Measurements from ENCODE around the gene TPCN2. TPM values are rescaled to one million over a fixed set of nuclear protein-coding genes. Genes with fewer than 3 reads are reported as not detected.

The TPCN2 gene
- total and polyA plus RNA-seq, 7 experiments from 2014 or later, result 3.3 to 29.4 (median 21.2) TPM

GRCh38 chr11:69057801-69058200 is 9.1 kb downstream of the TPCN2 start:
- H3K27ac Mint-ChIP-seq, result no peak overlapping the region
- Histone ChIP-seq H3K4me1 (ENCODE audit: control insufficient read depth in 2 of 2, insufficient read depth in 2 of 2, low read length in 2 of 2) (peaks cover 0 to 5% of the 10 kb centered on the region in 2 donors), H3K9me3 (ENCODE audit: control insufficient read depth in 2 of 3, low read length in 3 of 3) (no peaks in the 10 kb centered on the region), H3K27ac (ENCODE audit: low read depth, low read length) (no peak overlapping the region), H3K27me3 (ENCODE audit: control insufficient read depth in 2 of 2, insufficient read depth in 2 of 2, low read length in 2 of 2) (no peaks in the 10 kb centered on the region), H3K36me3 (ENCODE audit: control insufficient read depth in 2 of 3, insufficient read depth in 3 of 3, low read length in 3 of 3) (peaks cover 0 to 57% (median 0%) of the 10 kb centered on the region in 3 experiments), H3K4me3 (ENCODE audit: low read length) (no peak overlapping the region)
- no peak for DNase-seq
- H3K27me3 Mint-ChIP-seq, result no peaks in the 10 kb centered on the region
- H3K4me3 Mint-ChIP-seq, result no peak overlapping the region
- H3K9me3 Mint-ChIP-seq, result no peaks in the 10 kb centered on the region
- peaks cover 0 to 15% (median 4%) of the 10 kb centered on the region in 7 donors for H3K4me1 Mint-ChIP-seq
- CTCF ChIA-PET, result interaction anchor here (0.6 kb wide), 1 partner anchor 1311 kb away, joined by 6 read pairs; no protein-coding TSS in a partner anchor
- peaks cover 0 to 7% (median 0%) of the 10 kb centered on the region in 5 donors for H3K36me3 Mint-ChIP-seq
- intact Hi-C loops (cut with micrococcal nuclease), result no loop called here
- POLR2A ChIA-PET, result interaction anchor here (1.2 kb wide), 1 partner anchor 10 kb away, joined by 3 read pairs; no protein-coding TSS in a partner anchor
- ATAC-seq, result no peak

- ATAC-seq (no peak), DNase-seq (no peak)
- ChIA-PET CTCF (no interaction called here), POLR2A (no interaction called here)
- Mint-ChIP-seq H3K27me3 (no peaks in the 10 kb centered on the region), H3K36me3 (peaks cover 0 to 7% (median 0%) of the 10 kb centered on the region in 5 donors), H3K4me1 (peaks cover 0 to 15% (median 4%) of the 10 kb centered on the region in 7 donors), H3K27ac (no peak overlapping the region), H3K9me3 (no peaks in the 10 kb centered on the region), H3K4me3 (no peak overlapping the region)
- Histone ChIP-seq H3K4me1 (ENCODE audit: control insufficient read depth in 2 of 2, insufficient read depth in 2 of 2, low read length in 2 of 2) (peaks cover 0 to 5% of the 10 kb centered on the region in 2 donors), H3K27ac (ENCODE audit: low read depth, low read length) (no peak overlapping the region), H3K36me3 (ENCODE audit: control insufficient read depth in 2 of 3, insufficient read depth in 3 of 3, low read length in 3 of 3) (peaks cover 0 to 66% (median 0%) of the 10 kb centered on the region in 3 experiments), H3K4me3 (ENCODE audit: low read length) (no peak overlapping the region), H3K27me3 (ENCODE audit: control insufficient read depth in 2 of 2, insufficient read depth in 2 of 2, low read length in 2 of 2) (no peaks in the 10 kb centered on the region), H3K9me3 (ENCODE audit: control insufficient read depth in 2 of 3, low read length in 3 of 3) (no peaks in the 10 kb centered on the region)
- intact Hi-C loops (cut with micrococcal nuclease), result no loop called here
These were observed 10.0 kb downstream of the TPCN2 start for GRCh38 chr11:69058511-69059270.

DNA sequence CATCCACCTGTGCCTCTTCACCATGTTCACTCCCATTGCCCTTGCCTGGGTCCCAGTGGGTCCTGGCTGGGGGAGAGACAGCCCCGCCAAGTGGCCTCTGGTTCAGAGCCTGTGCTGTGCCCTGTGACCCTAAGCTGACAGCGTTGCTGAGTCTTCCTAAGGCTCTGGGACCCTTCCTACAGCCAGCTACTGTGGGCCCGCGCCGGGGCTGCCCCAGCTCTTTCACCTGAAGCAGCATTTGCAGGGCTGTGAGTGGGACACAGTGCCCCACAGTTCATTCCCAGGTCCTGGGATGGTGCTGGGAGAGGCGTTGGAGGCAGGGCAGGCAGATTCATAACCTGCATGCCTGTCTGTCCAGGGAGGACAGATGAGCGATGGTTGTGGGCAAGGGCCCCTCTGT is 10.7 kb downstream of the TPCN2 start:
- Mint-ChIP-seq H3K27ac (no peak overlapping the region), H3K4me1 (peaks cover 0 to 15% (median 4%) of the 10 kb centered on the region in 7 donors), H3K36me3 (peaks cover 0 to 3% (median 0%) of the 10 kb centered on the region in 5 donors), H3K27me3 (no peaks in the 10 kb centered on the region), H3K9me3 (no peaks in the 10 kb centered on the region), H3K4me3 (no peak overlapping the region)
- DNase-seq (no peak), ATAC-seq (no peak)
- intact Hi-C loops (cut with micrococcal nuclease), result no loop called here
- POLR2A ChIA-PET, result no interaction called here
- CTCF ChIA-PET, result no interaction called here
- Histone ChIP-seq H3K9me3 (ENCODE audit: control insufficient read depth in 2 of 3, low read length in 3 of 3) (no peaks in the 10 kb centered on the region), H3K4me3 (ENCODE audit: low read length) (no peak overlapping the region), H3K36me3 (ENCODE audit: control insufficient read depth in 2 of 3, insufficient read depth in 3 of 3, low read length in 3 of 3) (peaks cover 0 to 65% (median 0%) of the 10 kb centered on the region in 3 experiments), H3K4me1 (ENCODE audit: control insufficient read depth in 2 of 2, insufficient read depth in 2 of 2, low read length in 2 of 2) (peaks cover 0 to 5% of the 10 kb centered on the region in 2 donors), H3K27me3 (ENCODE audit: control insufficient read depth in 2 of 2, insufficient read depth in 2 of 2, low read length in 2 of 2) (no peaks in the 10 kb centered on the region), H3K27ac (ENCODE audit: low read depth, low read length) (no peak overlapping the region)

DNA sequence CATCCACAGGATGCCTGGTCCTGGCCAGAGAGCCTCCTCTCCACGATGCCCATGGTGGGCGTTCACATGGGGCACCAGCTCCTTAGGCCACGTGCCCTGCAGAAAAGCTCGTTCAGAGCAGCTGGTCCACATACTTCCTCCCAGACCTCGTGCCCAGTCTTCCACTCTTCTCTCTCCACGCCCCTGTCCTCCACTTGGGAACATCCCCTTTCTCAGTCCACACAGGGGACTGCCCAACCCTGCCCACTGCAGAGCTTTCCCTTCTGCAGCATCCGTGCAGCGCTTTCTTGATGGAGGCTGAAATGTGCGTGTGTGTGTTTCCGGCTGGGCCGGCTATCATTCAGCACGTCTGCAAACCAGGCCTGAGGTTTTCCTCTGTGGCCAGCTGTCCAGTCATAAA is 11.3 kb downstream of the TPCN2 start:
- ChIA-PET CTCF (no interaction called here), POLR2A (no interaction called here)
- H3K4me3 ChIP-seq (ENCODE audit: low read length), result no peak overlapping the region
- H3K4me1 ChIP-seq (ENCODE audit: control insufficient read depth in 2 of 2, insufficient read depth in 2 of 2, low read length in 2 of 2), result peaks cover 0 to 5% of the 10 kb centered on the region in 2 donors
- ATAC-seq, result no peak
- peaks cover 0 to 65% (median 0%) of the 10 kb centered on the region in 3 experiments for H3K36me3 ChIP-seq (ENCODE audit: control insufficient read depth in 2 of 3, insufficient read depth in 3 of 3, low read length in 3 of 3)
- Mint-ChIP-seq H3K27ac (no peak overlapping the region), H3K9me3 (no peaks in the 10 kb centered on the region), H3K4me1 (peaks cover 0 to 15% (median 4%) of the 10 kb centered on the region in 7 donors), H3K36me3 (peaks cover 0 to 3% (median 0%) of the 10 kb centered on the region in 5 donors), H3K4me3 (no peak overlapping the region), H3K27me3 (no peaks in the 10 kb centered on the region)
- H3K27ac ChIP-seq (ENCODE audit: low read depth, low read length), result no peak overlapping the region
- intact Hi-C loops (cut with micrococcal nuclease), result no loop called here
- H3K27me3 ChIP-seq (ENCODE audit: control insufficient read depth in 2 of 2, insufficient read depth in 2 of 2, low read length in 2 of 2), result no peaks in the 10 kb centered on the region
- no peaks in the 10 kb centered on the region for H3K9me3 ChIP-seq (ENCODE audit: control insufficient read depth in 2 of 3, low read length in 3 of 3)
- no peak for DNase-seq

DNA sequence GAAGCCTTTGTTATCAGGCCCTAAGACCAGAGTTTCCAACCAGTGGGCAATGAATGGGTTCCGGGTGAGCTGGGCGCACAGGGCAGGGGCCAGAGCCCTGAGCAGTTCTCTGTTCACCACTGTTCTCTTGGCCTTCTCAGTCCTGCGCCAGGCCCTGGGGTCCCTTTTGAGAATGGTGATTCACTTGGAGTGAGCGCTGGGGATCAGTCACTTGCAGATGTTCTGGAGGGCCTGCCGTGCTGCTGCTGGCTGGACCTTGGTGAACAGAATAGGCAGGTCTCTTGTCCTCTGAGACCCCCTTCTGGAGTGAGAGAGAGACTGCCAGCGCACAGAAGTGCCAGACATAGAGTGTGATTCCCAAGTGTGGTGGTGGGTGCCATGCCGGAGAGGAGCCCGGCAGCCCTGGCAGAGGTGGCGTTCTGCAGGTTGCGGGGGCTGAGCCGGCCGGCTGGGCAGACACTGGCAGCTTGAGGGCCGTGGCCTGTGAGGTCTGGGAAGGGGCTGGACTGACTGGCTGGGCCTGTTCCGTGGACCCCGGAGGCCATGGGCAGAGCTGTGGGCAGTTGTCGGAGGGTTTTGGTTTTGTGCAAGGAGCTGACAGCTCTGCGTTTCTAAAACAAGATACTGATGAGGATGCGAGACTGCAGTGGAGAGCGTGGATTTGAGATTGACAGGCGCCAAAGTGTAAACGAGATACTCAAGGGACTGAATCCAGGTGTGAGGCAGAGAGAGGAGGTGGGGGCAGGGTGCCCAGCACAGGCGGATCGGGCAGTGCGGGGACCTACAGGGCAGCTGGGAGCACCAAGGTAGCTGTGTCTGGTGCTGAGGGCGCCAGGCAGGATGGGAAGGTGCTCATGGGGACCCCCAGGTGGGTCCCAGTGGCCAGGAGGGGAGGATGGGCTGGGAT is 12.3 kb downstream of the TPCN2 start:
- H3K9me3 Mint-ChIP-seq, result no peaks in the 10 kb centered on the region
- DNase-seq (no peak), ATAC-seq (no peak)
- intact Hi-C loops (cut with micrococcal nuclease), result no loop called here
- peaks cover 0 to 9% (median 3%) of the 10 kb centered on the region in 7 donors for H3K4me1 Mint-ChIP-seq
- Histone ChIP-seq H3K27ac (ENCODE audit: low read depth, low read length) (no peak overlapping the region), H3K4me3 (ENCODE audit: low read length) (no peak overlapping the region), H3K9me3 (ENCODE audit: control insufficient read depth in 2 of 3, low read length in 3 of 3) (no peaks in the 10 kb centered on the region), H3K36me3 (ENCODE audit: control insufficient read depth in 2 of 3, insufficient read depth in 3 of 3, low read length in 3 of 3) (peaks cover 0 to 56% (median 0%) of the 10 kb centered on the region in 3 experiments), H3K27me3 (ENCODE audit: control insufficient read depth in 2 of 2, insufficient read depth in 2 of 2, low read length in 2 of 2) (no peaks in the 10 kb centered on the region), H3K4me1 (ENCODE audit: control insufficient read depth in 2 of 2, insufficient read depth in 2 of 2, low read length in 2 of 2) (no peaks in the 10 kb centered on the region)
- no peak overlapping the region for H3K4me3 Mint-ChIP-seq
- ChIA-PET POLR2A (no interaction called here), CTCF (no interaction called here)
- H3K36me3 Mint-ChIP-seq, result peaks cover 0 to 3% (median 0%) of the 10 kb centered on the region in 5 donors
- H3K27ac Mint-ChIP-seq, result peak overlapping the region in 1 of 9 donors; percentile 53
- H3K27me3 Mint-ChIP-seq, result no peaks in the 10 kb centered on the region

DNA sequence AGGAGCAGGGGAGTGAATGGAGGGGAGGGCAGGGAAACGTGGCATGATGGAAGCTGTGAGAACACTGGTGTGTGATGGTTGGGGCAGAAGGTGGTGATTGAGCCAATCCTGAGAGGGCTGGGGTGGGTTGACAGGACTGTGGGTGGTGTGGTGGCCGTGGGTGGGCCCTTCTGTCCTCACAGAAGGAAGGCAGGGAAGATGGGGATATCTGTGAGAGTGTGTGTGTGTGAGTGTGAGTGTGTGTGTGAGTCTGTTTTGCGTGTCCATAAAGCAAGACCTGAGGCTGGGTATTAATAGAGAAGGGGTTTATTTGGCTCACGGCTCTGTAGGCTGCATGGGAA is 13.0 kb downstream of the TPCN2 start:
- Mint-ChIP-seq H3K36me3 (no peaks in the 10 kb centered on the region), H3K4me3 (no peak overlapping the region), H3K9me3 (no peaks in the 10 kb centered on the region), H3K27me3 (no peaks in the 10 kb centered on the region), H3K4me1 (peaks cover 0 to 5% (median 0%) of the 10 kb centered on the region in 7 donors), H3K27ac (no peak overlapping the region)
- ChIA-PET POLR2A (no interaction called here), CTCF (no interaction called here)
- intact Hi-C loops (cut with micrococcal nuclease), result no loop called here
- H3K27me3 ChIP-seq (ENCODE audit: control insufficient read depth in 2 of 2, insufficient read depth in 2 of 2, low read length in 2 of 2), result no peaks in the 10 kb centered on the region
- ATAC-seq (no peak), DNase-seq (no peak)
- H3K4me3 ChIP-seq (ENCODE audit: low read length), result no peak overlapping the region
- H3K4me1 ChIP-seq (ENCODE audit: control insufficient read depth in 2 of 2, insufficient read depth in 2 of 2, low read length in 2 of 2), result no peaks in the 10 kb centered on the region
- H3K27ac ChIP-seq (ENCODE audit: low read depth, low read length), result no peak overlapping the region
- peaks cover 0 to 61% (median 0%) of the 10 kb centered on the region in 3 experiments for H3K36me3 ChIP-seq (ENCODE audit: control insufficient read depth in 2 of 3, insufficient read depth in 3 of 3, low read length in 3 of 3)
- no peaks in the 10 kb centered on the region for H3K9me3 ChIP-seq (ENCODE audit: control insufficient read depth in 2 of 3, low read length in 3 of 3)

Measured in naive thymus-derived CD4-positive, alpha-beta T cell (primary cell).